Stimulated activated naive CD4-positive, alpha-beta T cell treated with Interleukin-2 at 50 U/mL for 16 hours (primary cell): ENCODE measurements around the gene DCDC1.

Source experiments
- DNase-seq: peaks from one replicate; lab custom pipeline; 2025; lab: John Stamatoyannopoulos, UW

Gene DCDC1

DNA sequence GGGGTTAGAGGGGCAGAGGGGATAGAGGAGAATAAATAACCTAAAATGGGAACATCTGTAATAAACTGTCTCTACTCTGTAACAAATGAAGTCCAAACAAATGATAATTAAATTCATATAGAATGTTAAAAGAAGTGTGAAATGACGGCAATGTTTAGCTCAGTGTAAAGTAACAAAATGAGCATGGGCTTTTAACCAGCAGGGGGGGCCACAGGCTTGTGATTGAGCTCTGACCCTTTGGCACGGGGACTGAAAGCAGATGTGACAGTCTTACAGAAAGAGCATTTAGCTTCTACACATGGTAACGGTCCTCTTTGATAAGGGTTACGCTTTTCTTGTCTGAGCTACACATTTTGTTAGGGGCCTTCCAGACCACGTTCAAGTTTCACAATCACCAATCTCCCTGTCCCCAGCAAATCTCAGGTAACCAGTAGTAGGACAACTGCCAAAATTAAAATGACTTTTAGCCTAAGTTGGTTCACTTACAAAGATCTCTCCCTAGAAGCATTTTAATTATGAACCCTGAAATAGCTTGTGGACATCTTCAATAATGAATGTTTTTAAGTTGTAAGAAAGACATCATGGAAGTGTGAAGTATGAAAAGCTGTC is 262.5 kb downstream of the DCDC1 start:
- DNase-seq = peak; percentile 12

DNA sequence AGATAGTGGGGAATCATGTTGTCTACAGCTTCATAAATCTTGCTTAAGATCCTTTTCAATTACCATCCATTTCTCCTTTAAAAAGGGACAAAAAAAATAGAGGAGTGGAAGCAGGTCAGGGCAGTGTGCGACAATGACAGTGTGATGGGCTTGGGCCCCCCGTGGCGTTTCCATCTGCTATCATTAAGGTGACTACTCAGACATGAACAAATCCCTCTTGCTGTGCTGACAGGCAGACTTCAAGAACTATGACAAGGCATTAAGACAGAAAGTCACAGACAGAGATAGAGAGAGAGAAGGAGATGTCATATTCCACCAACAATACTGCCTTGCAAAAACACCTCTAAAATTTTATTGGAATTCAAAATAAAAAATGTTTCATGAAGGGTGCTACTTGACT is 263.2 kb downstream of the DCDC1 start:
- DNase-seq = no peak

DNA sequence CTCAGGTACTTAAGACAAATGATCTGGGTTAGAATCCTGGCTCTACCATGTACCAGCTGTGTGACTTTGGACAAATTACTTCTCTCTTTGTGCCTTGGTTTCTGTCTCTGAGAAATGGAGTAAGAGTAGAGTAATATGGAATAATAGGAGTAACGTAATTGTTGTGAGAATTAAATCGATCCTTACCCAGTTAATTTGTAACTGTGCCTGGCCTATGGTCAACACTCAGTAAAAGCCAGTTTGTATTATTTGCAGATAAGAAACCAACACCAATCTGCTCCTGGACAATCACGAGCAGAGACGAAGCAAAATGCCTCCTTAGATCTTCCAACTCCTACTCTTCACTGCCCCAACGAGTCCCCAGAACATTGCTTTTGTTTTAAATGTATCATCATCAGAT is 266.7 kb downstream of the DCDC1 start:
- no peak for DNase-seq

DNA sequence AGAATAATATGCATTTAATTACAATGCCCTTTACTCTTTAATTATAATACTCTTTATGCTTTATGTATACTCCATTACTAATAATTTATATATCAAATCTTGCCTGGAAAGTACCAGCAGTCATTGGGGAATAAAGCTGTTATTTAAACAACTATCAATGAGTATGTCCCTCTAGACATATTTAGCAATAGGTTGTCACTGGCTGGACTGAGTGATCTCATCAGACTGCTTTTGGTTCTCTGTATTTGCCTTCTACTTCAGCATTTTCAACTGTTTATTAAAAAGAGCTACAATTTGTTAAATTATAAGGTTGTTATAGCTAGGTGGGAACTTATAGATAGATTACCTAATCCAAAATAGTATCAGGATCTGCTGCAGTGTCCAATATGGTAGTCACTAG is 267.2 kb downstream of the DCDC1 start:
- DNase-seq = no peak

GRCh38 chr11:31096191-31096805 is 273.2 kb downstream of the DCDC1 start:
- no peak for DNase-seq

DNA sequence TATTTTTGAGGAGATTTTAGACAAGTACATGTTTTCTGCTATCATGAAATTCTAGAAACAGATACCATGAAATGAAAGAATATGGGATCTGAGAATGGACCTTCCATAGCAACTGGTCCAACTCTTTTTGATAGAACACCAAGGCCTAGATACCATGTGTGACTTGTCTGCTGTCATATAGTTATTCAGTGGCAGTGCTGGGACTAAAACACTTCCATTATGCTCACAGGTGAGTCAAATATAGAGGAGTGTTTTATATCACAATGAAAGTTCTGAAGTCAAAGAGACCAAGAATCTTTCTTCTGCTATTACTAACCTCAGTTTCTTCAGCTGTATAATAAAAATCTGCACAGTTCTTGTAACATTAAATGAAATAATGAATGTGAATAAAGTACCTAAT is 276.9 kb downstream of the DCDC1 start:
- DNase-seq = no peak

- DNase-seq = no peak
These were observed 280.4 kb downstream of the DCDC1 start for GRCh38 chr11:31089117-31089516.

DNA sequence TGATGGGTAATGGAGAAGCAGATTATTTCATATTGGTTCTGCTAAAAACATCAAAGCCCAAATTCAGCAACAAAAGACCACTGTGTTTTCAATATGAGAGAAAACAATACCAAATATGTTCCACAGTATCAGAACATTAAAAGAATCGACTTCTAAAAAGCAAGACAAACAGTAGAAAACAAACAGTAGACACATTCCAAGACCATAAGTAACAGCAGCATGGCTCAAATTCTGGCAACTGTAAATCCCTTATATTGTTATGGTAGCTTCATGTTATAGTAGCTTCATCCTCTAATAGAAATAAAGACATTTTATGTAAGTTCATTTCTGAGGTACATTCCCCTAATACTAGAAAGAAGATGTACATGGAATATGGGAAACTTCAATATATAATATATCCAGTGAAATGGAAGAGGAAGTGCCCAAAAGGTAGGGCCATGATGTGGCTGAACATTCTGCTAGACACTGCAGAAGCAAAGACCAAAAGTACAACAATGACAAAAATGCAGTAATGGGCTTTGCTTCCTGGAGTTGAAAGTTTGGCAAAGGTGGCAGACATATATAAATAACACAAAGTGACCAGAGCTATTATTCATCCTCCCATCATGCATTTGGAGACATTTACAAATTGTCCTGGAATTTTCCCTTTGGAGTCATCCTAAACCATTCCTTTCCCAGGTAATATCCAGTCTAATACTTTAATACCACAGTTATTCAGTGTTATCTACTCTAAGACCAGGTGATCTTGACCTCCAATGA is 299.9 kb downstream of the DCDC1 start:
- DNase-seq = no peak

- DNase-seq = no peak
These were observed 308.7 kb downstream of the DCDC1 start for GRCh38 chr11:31060880-31061279.

DNA sequence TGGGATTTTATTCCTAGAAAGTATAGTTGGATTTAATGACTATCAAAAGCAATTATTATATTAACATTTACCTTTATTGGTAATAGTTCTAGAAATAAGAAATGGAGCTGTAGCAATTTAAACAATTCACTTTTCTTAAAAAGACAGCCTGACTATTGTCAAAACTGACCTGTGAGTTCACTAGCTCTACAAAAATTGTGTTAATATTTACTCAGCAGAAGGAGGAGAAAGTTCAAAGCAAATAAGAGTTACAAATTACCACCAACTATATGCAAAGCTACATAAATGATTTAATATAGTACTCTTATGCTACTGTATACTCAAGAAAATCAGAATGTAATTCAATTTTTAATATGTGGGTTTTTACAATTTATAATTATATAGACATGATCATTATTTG is 310.0 kb downstream of the DCDC1 start:
- DNase-seq = no peak

GRCh38 chr11:31050061-31050765 is 319.3 kb downstream of the DCDC1 start:
- DNase-seq = no peak

GRCh38 chr11:31045335-31045734 is 324.2 kb downstream of the DCDC1 start:
- DNase-seq = no peak

DNA sequence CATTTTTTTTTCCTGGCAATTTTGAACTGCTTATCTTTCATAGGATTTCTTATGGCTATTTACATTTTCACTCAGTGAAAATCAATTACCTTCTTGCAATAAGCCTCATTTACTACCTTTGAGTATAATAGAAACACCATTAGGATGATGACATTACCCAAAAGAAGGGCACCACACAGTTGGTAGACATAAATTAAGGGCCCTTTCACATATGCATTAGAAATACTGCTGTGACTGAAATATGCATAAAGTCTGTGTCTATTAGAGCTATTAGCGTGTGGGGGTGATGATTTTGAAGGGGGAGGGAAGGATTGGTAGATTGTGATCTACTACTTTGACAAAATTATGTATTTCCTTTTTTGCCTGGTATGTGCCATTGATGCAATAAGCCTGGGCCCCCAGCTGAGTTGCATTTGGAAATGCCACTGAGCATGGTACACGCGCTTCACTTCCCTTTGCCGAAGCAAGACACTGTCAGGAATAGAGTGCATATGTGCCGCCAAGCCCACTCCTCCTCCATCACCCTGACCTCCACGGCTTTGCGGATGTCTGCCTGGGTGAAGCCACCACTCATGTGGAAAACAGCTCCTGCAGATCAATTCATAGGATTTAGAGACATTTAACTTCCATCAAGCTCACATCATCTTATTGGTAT is 339.3 kb downstream of the DCDC1 start:
- DNase-seq = no peak

- no peak for DNase-seq
These were observed 343.2 kb downstream of the DCDC1 start for GRCh38 chr11:31026315-31026714.

- DNase-seq = no peak
These were observed 347.5 kb downstream of the DCDC1 start for GRCh38 chr11:31022080-31022479.

- DNase-seq = no peak
These were observed 349.8 kb downstream of the DCDC1 start for GRCh38 chr11:31019786-31020185.

DNA sequence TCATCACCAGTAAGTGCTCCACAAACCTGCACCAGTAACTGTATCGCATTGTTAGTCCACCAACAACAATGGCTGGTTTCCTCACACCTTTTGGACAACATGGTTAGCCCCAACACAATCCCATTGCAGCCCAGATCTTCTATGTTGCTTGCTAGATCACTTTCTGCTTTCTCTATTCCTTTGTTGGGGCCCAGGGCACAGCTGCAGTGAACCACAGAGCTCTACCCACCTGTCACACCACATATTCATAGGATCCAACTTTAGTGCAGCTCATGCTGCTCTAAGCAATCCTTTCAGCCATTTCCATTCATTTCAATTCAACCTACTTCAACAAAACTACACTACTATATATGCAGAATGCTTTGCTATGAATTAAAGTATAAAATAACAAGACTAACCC is 364.3 kb downstream of the DCDC1 start:
- no peak for DNase-seq

- no peak for DNase-seq
These were observed 368.1 kb downstream of the DCDC1 start for GRCh38 chr11:31001427-31001826.

DNA sequence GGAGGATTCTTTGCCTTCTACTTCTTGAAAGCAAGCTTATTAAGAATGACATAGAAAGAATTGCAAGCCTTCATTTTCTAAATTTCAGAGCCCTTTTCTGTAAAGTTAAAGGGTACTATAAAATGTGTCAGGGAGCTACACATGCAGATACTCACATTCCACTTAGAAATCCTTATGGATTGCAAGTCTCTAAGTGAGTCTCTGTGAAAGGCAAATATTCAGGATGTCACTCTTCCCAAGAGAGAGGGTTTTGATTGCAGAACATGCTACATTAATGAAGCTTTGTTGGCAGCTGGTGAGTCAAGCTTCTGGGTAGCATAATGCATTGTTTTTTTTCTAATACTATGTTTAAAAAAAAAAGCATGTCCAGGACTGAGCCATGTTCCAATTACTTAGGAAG is 369.2 kb downstream of the DCDC1 start:
- DNase-seq = no peak

GRCh38 chr11:30992513-30992849 is 377.1 kb downstream of the DCDC1 start:
- DNase-seq = no peak

- no peak for DNase-seq
These were observed 377.6 kb downstream of the DCDC1 start for GRCh38 chr11:30991802-30992512.

DNA sequence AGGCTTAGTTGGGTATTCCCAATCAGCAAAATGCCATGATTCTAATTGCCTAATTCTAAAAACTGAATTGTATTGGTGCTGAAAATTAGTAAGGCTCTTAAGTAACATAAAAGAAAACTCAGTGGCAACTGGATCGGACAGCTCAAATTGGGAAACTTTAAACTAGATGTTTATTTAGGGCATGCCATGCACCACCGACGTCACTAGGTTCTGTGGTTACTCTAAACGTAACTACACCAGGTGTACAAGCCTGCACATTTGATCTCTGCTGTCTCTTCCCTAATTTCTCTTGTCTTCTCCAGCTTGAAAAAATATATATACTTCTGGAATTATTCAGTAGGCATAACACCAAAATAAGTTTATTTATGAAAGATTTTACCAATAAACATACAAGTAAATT is 378.2 kb downstream of the DCDC1 start:
- no peak for DNase-seq
